K562 (cell line): ENCODE measurements around the gene PSMA5. TPM values are rescaled to one million over a fixed set of nuclear protein-coding genes. Genes with fewer than 3 reads are reported as not detected.
A peak's percentile ranks its signal among the peaks of the same experiment; 100 is the strongest.

Experiments
- CTBP1 ChIP-seq: fragments of 450-650 bp; IDR thresholded peaks from 2 replicates; pipeline ENCODE4 v1.6.1; 2016; ENCODE audit warnings: borderline replicate concordance
- CXXC5 ChIP-seq: fragments of 250-450 bp; sonication (Bioruptor Pico); IDR thresholded peaks from 2 replicates; pipeline ENCODE4 v1.8.0; 2022; ENCODE audit warnings: inconsistent platforms, mild to moderate bottlenecking, moderate library complexity
- EGR1 ChIP-seq: fragments of 450-650 bp; conservative IDR thresholded peaks from 2 replicates; pipeline ENCODE4 v1.6.1; 2017; ENCODE audit warnings: mild to moderate bottlenecking
- EP400 ChIP-seq: fragments of 450-650 bp; IDR thresholded peaks from 2 replicates; pipeline ENCODE4 v1.6.1; 2017; ENCODE audit warnings: antibody characterized with exemption, mild to moderate bottlenecking, moderate library complexity
- KDM2B ChIP-seq: fragments of 250-450 bp; sonication (Bioruptor Pico); IDR thresholded peaks from 2 replicates; pipeline ENCODE4 v1.8.0; 2021; ENCODE audit warnings: mild to moderate bottlenecking, moderate library complexity
- MBD2 ChIP-seq: sonication (generic); IDR thresholded peaks from 2 replicates; pipeline ENCODE4 v1.6.1; 2016; ENCODE audit warnings: low read depth, borderline replicate concordance
- MLX ChIP-seq, 2 experiments: fragments of 450-650 bp in 1 of 2; sonication (generic) in 1 of 2; formaldehyde crosslinking; conservative IDR thresholded peaks; 2 replicates each; pipeline versions ENCODE4 v1.4.0 to v1.8.1; 2020 to 2022; ENCODE audit warnings: mild to moderate bottlenecking in 1 of 2, missing genetic modification reagents in 1 of 2
- NCOR1 ChIP-seq: fragments of 450-650 bp; IDR thresholded peaks from 2 replicates; pipeline ENCODE4 v1.6.1; 2016; ENCODE audit warnings: mild to moderate bottlenecking, moderate library complexity
- NR2F6 ChIP-seq: fragments of 450-650 bp; formaldehyde crosslinking; IDR thresholded peaks from 2 replicates; pipeline ENCODE4 v1.4.0; 2020; ENCODE audit warnings: mild to moderate bottlenecking
- OTX1 ChIP-seq: fragments of 450-650 bp; formaldehyde crosslinking; IDR thresholded peaks from 2 replicates; pipeline ENCODE4 v1.4.0; 2022; ENCODE audit warnings: mild to moderate bottlenecking
- SMAD1 ChIP-seq: fragments of 150-350 bp; IDR thresholded peaks from 2 replicates; pipeline ENCODE4 v1.6.1; 2014; ENCODE audit warnings: low read length, low read depth; ENCODE audit not compliant: partially characterized antibody
- TGIF2 ChIP-seq: sonication (generic); formaldehyde crosslinking; IDR thresholded peaks from 2 replicates; pipeline ENCODE4 v1.8.1; 2022; ENCODE audit warnings: mild to moderate bottlenecking, missing genetic modification reagents, moderate library complexity
- WHSC1 ChIP-seq: IDR thresholded peaks from one replicate; pipeline ENCODE4 v1.6.1; 2012; ENCODE audit warnings: low read length, control low read depth, inconsistent platforms
- YY1 ChIP-seq, 3 experiments: IDR thresholded peaks; 2 replicates each; pipeline ENCODE4 v1.6.1; 2011; ENCODE audit warnings: low read length in 2 of 3, mild to moderate bottlenecking in 2 of 3, moderate library complexity in 2 of 3, borderline replicate concordance in 1 of 3, control low read depth in 1 of 3, low read depth in 1 of 3; ENCODE audit not compliant: insufficient read depth in 3 of 3, insufficient replicate concordance in 2 of 3, control insufficient read depth in 1 of 3, insufficient read length in 1 of 3; ENCODE audit errors: extremely low read depth in 1 of 3
- ZBTB49 ChIP-seq: sonication (generic); formaldehyde crosslinking; IDR thresholded peaks from 2 replicates; pipeline ENCODE4 v1.8.0; 2022; ENCODE audit warnings: missing genetic modification reagents, mild to moderate bottlenecking, borderline replicate concordance
- ZNF143 ChIP-seq: sonication (generic); formaldehyde crosslinking; IDR thresholded peaks from 2 replicates; pipeline ENCODE4 v1.9.0; 2022; ENCODE audit warnings: mild to moderate bottlenecking, missing genetic modification reagents
- ZNF699 ChIP-seq: fragments of 250-450 bp; sonication (Bioruptor Pico); IDR thresholded peaks from 2 replicates; pipeline ENCODE4 v1.8.0; 2021; ENCODE audit warnings: mild to moderate bottlenecking, moderate library complexity; ENCODE audit not compliant: insufficient replicate concordance
- ZNF717 ChIP-seq: fragments of 250-450 bp; sonication (Bioruptor Pico); IDR thresholded peaks from 2 replicates; pipeline ENCODE4 v1.5.0; 2021
- ZNF780A ChIP-seq: fragments of 250-450 bp; sonication (Bioruptor Pico); IDR thresholded peaks from 2 replicates; pipeline ENCODE4 v1.5.0; 2021; ENCODE audit warnings: mild to moderate bottlenecking
- polyA plus RNA-seq, 8 experiments: library from polyadenylated mRNA; depleted of rRNA in 4 of 8; stranded (reverse) in 5 of 8; unstranded in 3 of 8; fragments of >200 nt; fragmentation: Nextera tagmentation in 2 of 8; fragmentation: Illumina TruSeq in 1 of 8; extraction: Ambion mirVana in 2 of 8; extraction: Trizol in 1 of 8; gene quantifications; 2 replicates each; pipeline versions ENCODE4 v1.2.1 to v1.2.3, GENCODE V29; 2011 to 2014; ENCODE audit warnings: inconsistent platforms in 1 of 8, missing spikeins in 1 of 8
- total RNA-seq, 7 experiments: library from RNA; depleted of rRNA in 6 of 7; stranded (reverse); fragments of >200 nt in 6 of 7; fragmentation: Illumina TruSeq in 2 of 7; extraction: Trizol in 2 of 7; gene quantifications; 2 replicates each; pipeline versions ENCODE4 v1.2.1 to v1.2.3, GENCODE V29; 2011 to 2021; ENCODE audit warnings: low replicate concordance in 1 of 7
- TF ChIP-seq, protein P1 (sequence below), 2 experiments: fragments of 200-800 bp in 1 of 2; sonication (Bioruptor generic) in 1 of 2; sonication (generic) in 1 of 2; formaldehyde crosslinking in 1 of 2; IDR thresholded peaks in 1 of 2; conservative IDR thresholded peaks in 1 of 2; 2 replicates each; pipeline versions ENCODE4 v1.5.0 to v1.6.1; 2016 to 2020; ENCODE audit warnings: missing compliant biosample characterization in 1 of 2, missing genetic modification characterization in 1 of 2, missing genetic modification reagents in 1 of 2
- TF ChIP-seq, protein P2 (sequence below): fragments of 200-800 bp; sonication (Bioruptor generic); IDR thresholded peaks from 2 replicates; pipeline ENCODE4 v1.6.1; 2017; ENCODE audit warnings: missing genetic modification characterization, missing compliant biosample characterization

The PSMA5 gene
- total and polyA plus RNA-seq, 9 of the 15 experiments (the other 6 are each of a cell fraction or from before 2014, with no cell fraction given) = 82.6 to 542 (median 287) TPM

DNA sequence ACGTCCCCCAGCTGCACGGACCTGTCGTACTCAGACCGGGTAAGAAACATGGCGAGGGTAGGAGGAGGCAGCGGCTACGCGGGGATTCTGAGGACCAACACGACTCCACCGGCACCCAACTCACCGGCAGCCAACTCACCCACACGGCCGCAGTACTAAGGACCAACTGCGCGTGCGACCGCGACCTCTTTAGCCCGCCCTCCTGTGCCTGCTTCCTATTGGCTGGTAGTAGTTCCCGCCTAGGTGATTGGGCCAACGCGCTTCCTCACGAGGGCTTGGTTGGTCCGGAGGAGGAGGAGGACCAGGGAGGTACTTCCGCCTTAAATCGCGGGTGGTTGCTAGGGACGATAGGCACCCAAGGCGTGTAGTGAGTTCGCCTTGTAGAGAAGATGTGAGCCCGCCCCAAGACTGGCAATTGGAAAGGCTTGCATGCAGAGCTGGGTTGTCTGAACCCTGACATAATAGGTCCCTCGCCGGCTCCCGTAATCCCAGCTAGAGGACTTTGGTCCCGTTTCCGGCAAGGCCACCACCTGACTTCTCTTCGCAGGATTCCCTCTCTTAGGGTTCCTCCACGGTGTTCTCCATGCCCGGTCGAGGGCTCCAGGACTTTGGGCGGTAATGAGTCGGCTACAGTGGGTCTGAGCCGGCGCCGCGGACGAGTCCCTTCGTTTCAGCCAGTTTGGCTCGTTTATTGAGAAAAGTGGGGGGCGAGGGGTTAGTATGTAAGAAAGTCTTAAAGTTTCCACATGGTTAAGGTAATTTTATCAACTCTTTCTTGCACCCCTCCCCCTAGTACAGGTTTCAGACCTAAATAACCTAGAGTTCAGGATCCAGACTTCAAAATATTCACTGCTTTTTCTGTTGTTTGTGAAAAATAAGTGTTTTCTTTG is at the start of gene PSMA5 (continued):
- TF ChIP-seq SMAD1 (peak; percentile 19), ZNF143 (CRISPR knock-in tag) (no peak), MBD2 (peak; percentile 97), EP400 (peak; percentile 96), ZNF717 (no peak), ZNF780A (CRISPR knock-in tag) (no peak), WHSC1 (no peak), ZNF699 (CRISPR knock-in tag) (no peak), CTBP1 (peak; percentile 88), NR2F6 (CRISPR knock-in tag) (no peak), OTX1 (peak; percentile 67; the same call in 1 of the 2 replicates), MLX (CRISPR knock-in tag; conservative IDR thresholded peaks at IDR 0.05) (0 out of 4 replicates have a peak, but pooled peaks of 1 of the 2 experiments have one; percentile 65), TGIF2 (CRISPR knock-in tag) (no peak), EGR1 (peak; percentile 37; the same call in 1 of the 2 replicates), YY1 (IDR thresholded peaks at IDR 0.05; ENCODE audit: borderline replicate concordance in 1 of 3, control insufficient read depth in 1 of 3, extremely low read depth in 1 of 3, insufficient read depth in 3 of 3, insufficient read length in 1 of 3, insufficient replicate concordance in 2 of 3, low read depth in 1 of 3, low read length in 2 of 3) (peak in 2 of 3 experiments; percentile 69 to 71), KDM2B (CRISPR knock-in tag) (no peak), NCOR1 (no peak), ZBTB49 (CRISPR knock-in tag) (no peak), CXXC5 (CRISPR knock-in tag) (peak; percentile 82)
- TF ChIP-seq, protein P1, sequence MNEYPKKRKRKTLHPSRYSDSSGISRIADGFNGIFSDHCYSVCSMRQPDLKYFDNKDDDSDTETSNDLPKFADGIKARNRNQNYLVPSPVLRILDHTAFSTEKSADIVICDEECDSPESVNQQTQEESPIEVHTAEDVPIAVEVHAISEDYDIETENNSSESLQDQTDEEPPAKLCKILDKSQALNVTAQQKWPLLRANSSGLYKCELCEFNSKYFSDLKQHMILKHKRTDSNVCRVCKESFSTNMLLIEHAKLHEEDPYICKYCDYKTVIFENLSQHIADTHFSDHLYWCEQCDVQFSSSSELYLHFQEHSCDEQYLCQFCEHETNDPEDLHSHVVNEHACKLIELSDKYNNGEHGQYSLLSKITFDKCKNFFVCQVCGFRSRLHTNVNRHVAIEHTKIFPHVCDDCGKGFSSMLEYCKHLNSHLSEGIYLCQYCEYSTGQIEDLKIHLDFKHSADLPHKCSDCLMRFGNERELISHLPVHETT (CRISPR knock-in tag; conservative IDR thresholded peaks at IDR 0.05 in 1 of 2, IDR thresholded peaks at IDR 0.05 in 1 of 2) = peak in 1 of 2 experiments; percentile 74; a peak in 1 of 4 replicates
- TF ChIP-seq, protein P2, sequence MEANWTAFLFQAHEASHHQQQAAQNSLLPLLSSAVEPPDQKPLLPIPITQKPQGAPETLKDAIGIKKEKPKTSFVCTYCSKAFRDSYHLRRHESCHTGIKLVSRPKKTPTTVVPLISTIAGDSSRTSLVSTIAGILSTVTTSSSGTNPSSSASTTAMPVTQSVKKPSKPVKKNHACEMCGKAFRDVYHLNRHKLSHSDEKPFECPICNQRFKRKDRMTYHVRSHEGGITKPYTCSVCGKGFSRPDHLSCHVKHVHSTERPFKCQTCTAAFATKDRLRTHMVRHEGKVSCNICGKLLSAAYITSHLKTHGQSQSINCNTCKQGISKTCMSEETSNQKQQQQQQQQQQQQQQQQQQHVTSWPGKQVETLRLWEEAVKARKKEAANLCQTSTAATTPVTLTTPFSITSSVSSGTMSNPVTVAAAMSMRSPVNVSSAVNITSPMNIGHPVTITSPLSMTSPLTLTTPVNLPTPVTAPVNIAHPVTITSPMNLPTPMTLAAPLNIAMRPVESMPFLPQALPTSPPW (CRISPR knock-in tag) = no peak; the same call in 1 of the 2 replicates
